ENCODE results near the gene CHMP2A. TPM values are rescaled to one million over a fixed set of nuclear protein-coding genes. Genes with fewer than 3 reads are reported as not detected.
A peak's percentile ranks its signal among the peaks of the same experiment; 100 is the strongest.

The CHMP2A gene
- total and polyA plus RNA-seq, 4 donors: 58.0 to 107 (median 83.3) TPM

- Histone ChIP-seq H3K9me3 (ENCODE audit: control insufficient read depth in 4 of 4, low read length in 3 of 4) (no peaks in the 10 kb centered on the region), H3K36me3 (ENCODE audit: control insufficient read depth in 4 of 4, insufficient read depth in 3 of 4, low read depth in 1 of 4, low read length in 3 of 4) (peaks cover 0 to 17% (median 11%) of the 10 kb centered on the region in 4 donors), H3K27me3 (ENCODE audit: control insufficient read depth in 4 of 4, insufficient read depth in 4 of 4, low read length in 3 of 4) (no peaks in the 10 kb centered on the region), H3K4me1 (ENCODE audit: control insufficient read depth in 4 of 4, insufficient read depth in 4 of 4, low read length in 3 of 4) (no peaks in the 10 kb centered on the region), H3K9ac (ENCODE audit: low read depth in 1 of 2, low read length in 2 of 2) (no peak overlapping the region), H3K27ac (ENCODE audit: low read depth in 1 of 2, low read length in 2 of 2) (no peak overlapping the region), H3K4me3 (ENCODE audit: low read depth in 1 of 3, low read length in 3 of 3) (no peak overlapping the region)
- peak; percentile 27 for DNase-seq (ENCODE audit: low spot score)
- 97% methylated on average over 6 of the region's 6 CpGs for WGBS
- TF ChIP-seq GABPA (IDR thresholded peaks at IDR 0.05 in 1 of 2, conservative IDR thresholded peaks at IDR 0.05 in 1 of 2): no peak
- no peak for TF ChIP-seq SP1 (IDR thresholded peaks at IDR 0.05)
- no peak for TF ChIP-seq EGR1 (IDR thresholded peaks at IDR 0.05; ENCODE audit: low read depth in 2 of 2)
- no peak for TF ChIP-seq ZBTB33 (IDR thresholded peaks at IDR 0.05)
- no peak for TF ChIP-seq NR2F2 (IDR thresholded peaks at IDR 0.05)
- TF ChIP-seq TAF1 (conservative IDR thresholded peaks at IDR 0.05): no peak
- no peak for TF ChIP-seq FOXA2 (IDR thresholded peaks at IDR 0.05)
- TF ChIP-seq MAX (IDR thresholded peaks at IDR 0.05): no peak
- no peak for TF ChIP-seq REST (IDR thresholded peaks at IDR 0.05)
- TF ChIP-seq YY1 (IDR thresholded peaks at IDR 0.05): no peak
- TF ChIP-seq RAD21 (IDR thresholded peaks at IDR 0.05): no peak
- no peak for TF ChIP-seq ATF3 (IDR thresholded peaks at IDR 0.05)
- TF ChIP-seq FOXA1 (IDR thresholded peaks at IDR 0.05): no peak
Measured at GRCh38 chr19:58582985-58583384, 28.1 kb upstream of the CHMP2A start.

- TF ChIP-seq ATF3 (IDR thresholded peaks at IDR 0.05) (no peak), FOXA2 (IDR thresholded peaks at IDR 0.05) (no peak), JUND (IDR thresholded peaks at IDR 0.05) (no peak), TAF1 (conservative IDR thresholded peaks at IDR 0.05) (no peak), HNF4G (IDR thresholded peaks at IDR 0.05) (no peak), RXRA (IDR thresholded peaks at IDR 0.05) (no peak), RAD21 (IDR thresholded peaks at IDR 0.05) (peak; percentile 79 to 85), NR2F2 (IDR thresholded peaks at IDR 0.05) (no peak), CTCF (IDR thresholded peaks at IDR 0.05; ENCODE audit: low read depth, low read length, missing input control) (peak; percentile 72), GABPA (IDR thresholded peaks at IDR 0.05 in 1 of 2, conservative IDR thresholded peaks at IDR 0.05 in 1 of 2) (no peak)
- Histone ChIP-seq H3K27me3 (ENCODE audit: control insufficient read depth in 4 of 4, insufficient read depth in 4 of 4, low read length in 3 of 4) (no peaks in the 10 kb centered on the region), H3K9ac (ENCODE audit: low read depth in 1 of 2, low read length in 2 of 2) (no peak overlapping the region), H3K9me3 (ENCODE audit: control insufficient read depth in 4 of 4, low read length in 3 of 4) (no peaks in the 10 kb centered on the region), H3K4me3 (ENCODE audit: low read depth in 1 of 3, low read length in 3 of 3) (no peak overlapping the region), H3K27ac (ENCODE audit: low read depth in 1 of 2, low read length in 2 of 2) (no peak overlapping the region), H3K4me1 (ENCODE audit: control insufficient read depth in 4 of 4, insufficient read depth in 4 of 4, low read length in 3 of 4) (no peaks in the 10 kb centered on the region), H3K36me3 (ENCODE audit: control insufficient read depth in 4 of 4, insufficient read depth in 3 of 4, low read depth in 1 of 4, low read length in 3 of 4) (peaks cover 0 to 17% (median 11%) of the 10 kb centered on the region in 4 donors)
- 81% methylated on average over 62 of the region's 62 CpGs for WGBS
- peak; percentile 91 for DNase-seq (ENCODE audit: low spot score)
Measured at GRCh38 chr19:58581227-58582141, 26.6 kb upstream of the CHMP2A start.
